ENCODE measurements around the gene TXNDC5. TPM values are rescaled to one million over a fixed set of nuclear protein-coding genes. Genes with fewer than 3 reads are reported as not detected.

The TXNDC5 gene
- polyA plus RNA-seq, 1 donor from 2014 or later, result 37.7 TPM

- TF ChIP-seq MXI1 (conservative IDR thresholded peaks at IDR 0.05; ENCODE audit: poor library complexity, severe bottlenecking), result no peak
- no peak for TF ChIP-seq EZH2 (IDR thresholded peaks at IDR 0.05; ENCODE audit: borderline replicate concordance, insufficient read depth, low read length, poor library complexity, severe bottlenecking)
- no peak for TF ChIP-seq RAD21 (conservative IDR thresholded peaks at IDR 0.05)
- TF ChIP-seq CTCF (IDR thresholded peaks at IDR 0.05; ENCODE audit: poor library complexity, severe bottlenecking), result no peak
- no peak for TF ChIP-seq POLR2AphosphoS5 (IDR thresholded peaks at IDR 0.05)
- no peak for TF ChIP-seq REST (IDR thresholded peaks at IDR 0.05; ENCODE audit: borderline replicate concordance)
- no peak for TF ChIP-seq EP300 (conservative IDR thresholded peaks at IDR 0.05; ENCODE audit: poor library complexity, severe bottlenecking)
- TF ChIP-seq SMC3 (conservative IDR thresholded peaks at IDR 0.05; ENCODE audit: poor library complexity), result no peak
- TF ChIP-seq TAF1 (IDR thresholded peaks at IDR 0.05; ENCODE audit: low read depth), result no peak
- Histone ChIP-seq H3K36me3 (ENCODE audit: insufficient read depth, low read length) (no peaks in the 10 kb centered on the region), H3K9me2 (ENCODE audit: insufficient read depth, low read length) (no peaks in the 10 kb centered on the region), H4K20me1 (ENCODE audit: insufficient read depth) (no peaks in the 10 kb centered on the region), H3K79me2 (replicated peaks; ENCODE audit: insufficient read depth, low read length) (no peaks in the 10 kb centered on the region), H3K27me3 (ENCODE audit: insufficient read depth, low read depth, low read length) (no peaks in the 10 kb centered on the region), H3F3A (ENCODE audit: insufficient read depth, low read length, poor library complexity, severe bottlenecking) (no peaks in the 10 kb centered on the region), H3K9me3 (ENCODE audit: low read length) (no peaks in the 10 kb centered on the region), H3K9ac (ENCODE audit: low read length) (no peak overlapping the region), H3K4me3 (ENCODE audit: low read length) (no peak overlapping the region), H3K4me2 (ENCODE audit: low read length) (no peak overlapping the region), H2AFZ (ENCODE audit: low read depth, low read length) (no peak overlapping the region), H3K27ac (ENCODE audit: low read length) (no peak overlapping the region)
These were observed 68.7 kb downstream of the TXNDC5 start for GRCh38 chr6:7841781-7842468.

GRCh38 chr6:7836371-7837026, 74.1 kb downstream of the TXNDC5 start:
- TF ChIP-seq RAD21 (conservative IDR thresholded peaks at IDR 0.05), result no peak
- no peak for TF ChIP-seq EZH2 (IDR thresholded peaks at IDR 0.05; ENCODE audit: borderline replicate concordance, insufficient read depth, low read length, poor library complexity, severe bottlenecking)
- TF ChIP-seq EP300 (conservative IDR thresholded peaks at IDR 0.05; ENCODE audit: poor library complexity, severe bottlenecking), result no peak
- TF ChIP-seq REST (IDR thresholded peaks at IDR 0.05; ENCODE audit: borderline replicate concordance), result no peak
- no peak for TF ChIP-seq CTCF (IDR thresholded peaks at IDR 0.05; ENCODE audit: poor library complexity, severe bottlenecking)
- no peak for TF ChIP-seq TAF1 (IDR thresholded peaks at IDR 0.05; ENCODE audit: low read depth)
- TF ChIP-seq SMC3 (conservative IDR thresholded peaks at IDR 0.05; ENCODE audit: poor library complexity), result no peak
- TF ChIP-seq MXI1 (conservative IDR thresholded peaks at IDR 0.05; ENCODE audit: poor library complexity, severe bottlenecking), result no peak
- TF ChIP-seq POLR2AphosphoS5 (IDR thresholded peaks at IDR 0.05), result no peak
- H4K20me1 ChIP-seq (ENCODE audit: insufficient read depth), result no peaks in the 10 kb centered on the region
- H3K27ac ChIP-seq (ENCODE audit: low read length), result no peak overlapping the region
- no peaks in the 10 kb centered on the region for H3K79me2 ChIP-seq (replicated peaks; ENCODE audit: insufficient read depth, low read length)
- no peaks in the 10 kb centered on the region for H3K36me3 ChIP-seq (ENCODE audit: insufficient read depth, low read length)
- H3K9me2 ChIP-seq (ENCODE audit: insufficient read depth, low read length), result no peaks in the 10 kb centered on the region
- no peaks in the 10 kb centered on the region for H3K9me3 ChIP-seq (ENCODE audit: low read length)
- H2AFZ ChIP-seq (ENCODE audit: low read depth, low read length), result no peak overlapping the region
- H3K4me2 ChIP-seq (ENCODE audit: low read length), result no peak overlapping the region
- H3F3A ChIP-seq (ENCODE audit: insufficient read depth, low read length, poor library complexity, severe bottlenecking), result no peaks in the 10 kb centered on the region
- H3K27me3 ChIP-seq (ENCODE audit: insufficient read depth, low read depth, low read length), result no peaks in the 10 kb centered on the region
- no peak overlapping the region for H3K4me3 ChIP-seq (ENCODE audit: low read length)
- no peak overlapping the region for H3K9ac ChIP-seq (ENCODE audit: low read length)

All from neural cell (in vitro differentiated cells).